Immature natural killer cell (primary cell): Measurements from ENCODE around the gene NOL8. TPM values are rescaled to one million over a fixed set of nuclear protein-coding genes. Genes with fewer than 3 reads are reported as not detected.
A peak's percentile ranks its signal among the peaks of the same experiment; 100 is the strongest.

Experiments
- DNase-seq, 3 donors: peaks; one replicate each; pipeline ENCODE4 v3.0.0; 2022; ENCODE audit warnings: mixed read lengths in 1 of 3
- H3K27ac Mint-ChIP-seq, 6 donors: one replicate each; pipeline ENCODE4 v1.8.0; 2020; ENCODE audit warnings: mixed read lengths in 6 of 6, mild to moderate bottlenecking in 5 of 6, inconsistent platforms in 4 of 6, moderate library complexity in 3 of 6
- H3K27me3 Mint-ChIP-seq, 3 donors: one replicate each; pipeline ENCODE4 v1.8.0; 2020 to 2021; ENCODE audit warnings: low read depth in 3 of 3, mild to moderate bottlenecking in 3 of 3, mixed read lengths in 3 of 3, moderate library complexity in 3 of 3, inconsistent platforms in 1 of 3
- H3K36me3 Mint-ChIP-seq, 3 donors: one replicate each; pipeline ENCODE4 v1.8.0; 2020; ENCODE audit warnings: mixed read lengths in 3 of 3, inconsistent platforms in 2 of 3, mild to moderate bottlenecking in 2 of 3
- H3K4me1 Mint-ChIP-seq, 2 donors: one replicate each; pipeline ENCODE4 v1.8.0; 2020; ENCODE audit warnings: inconsistent platforms in 2 of 2, mild to moderate bottlenecking in 2 of 2, mixed read lengths in 2 of 2, moderate library complexity in 1 of 2
- H3K4me3 Mint-ChIP-seq, 5 donors: one replicate each; pipeline ENCODE4 v1.8.0; 2020; ENCODE audit warnings: mild to moderate bottlenecking in 5 of 5, mixed read lengths in 5 of 5, inconsistent platforms in 3 of 5, moderate library complexity in 3 of 5
- H3K9me3 Mint-ChIP-seq, 6 donors: one replicate each; pipeline ENCODE4 v1.8.0; 2020; ENCODE audit warnings: mild to moderate bottlenecking in 6 of 6, mixed read lengths in 6 of 6, inconsistent platforms in 4 of 6, moderate library complexity in 3 of 6
- polyA plus RNA-seq, 3 donors: library from polyadenylated mRNA; unstranded; fragments of 300-500 nt; fragmentation: Illumina TruSeq; gene quantifications; one replicate each; pipeline ENCODE4 v1.2.3, GENCODE V29; 2021

NOL8 gene
- polyA plus RNA-seq = 10 to 100 TPM in 2 of 3 donors, 1 to 10 TPM in 1; 7.7 to 26.3 (median 10.5) TPM

DNA sequence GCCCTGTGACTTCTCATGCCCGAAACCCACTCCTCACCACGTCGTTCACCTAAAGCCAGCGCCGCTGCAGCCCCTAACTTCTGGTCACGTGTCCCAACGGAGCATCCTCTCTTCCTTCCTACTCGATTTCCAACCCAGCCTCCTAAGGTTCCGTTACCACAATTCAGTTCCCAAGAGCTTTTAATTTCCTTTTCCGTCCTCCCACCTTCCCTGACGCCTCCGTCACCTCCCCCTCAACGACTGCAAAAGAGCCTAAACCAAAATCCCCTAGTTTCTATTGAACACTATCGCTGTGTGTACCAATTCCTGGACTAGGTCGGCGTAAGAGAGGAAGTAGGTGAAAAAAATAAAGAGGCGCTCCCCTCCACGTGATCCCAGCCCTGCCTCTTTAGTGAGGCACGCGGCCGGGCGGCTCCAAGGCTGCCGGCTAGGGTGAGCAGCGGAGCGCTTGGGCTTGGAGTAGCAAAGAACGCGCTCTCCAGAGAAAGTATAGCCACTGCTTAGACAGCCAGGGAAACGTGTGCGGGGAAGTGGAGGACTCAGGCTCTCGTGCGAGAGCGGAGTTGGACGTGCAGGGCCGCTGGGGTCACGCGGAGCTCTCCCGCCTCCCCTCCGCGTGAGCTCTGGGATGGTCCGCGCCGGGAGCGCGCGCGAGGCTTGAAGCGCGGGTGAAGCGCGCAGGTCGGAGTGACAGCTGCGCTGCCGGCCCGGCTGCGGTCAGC, at the start of gene NOL8, which contains the start of gene CENPP:
NOL8 (minus strand) TSS at position 82 of the 722 bp plus-strand sequence. CDS start 1,189 bp downstream, outside the sequence.
CENPP (plus strand) TSS at position 685 of the 722 bp plus-strand sequence.
- Mint-ChIP-seq H3K9me3 (no peaks in the 10 kb centered on the region), H3K27ac (peak within 1 kb of the TSS; percentile 98 to 100 (median 100)), H3K4me1 (peaks cover 29 to 34% of the 10 kb centered on the region in 2 donors), H3K36me3 (peaks cover 3 to 8% (median 6%) of the 10 kb centered on the region in 3 donors), H3K27me3 (peaks cover 4 to 7% (median 7%) of the 10 kb centered on the region in 3 donors), H3K4me3 (peak within 1 kb of the TSS; percentile 96 to 100 (median 99))
- DNase-seq = peak; percentile 88 to 91 (median 90)

GRCh38 chr9:92373167-92373566, 48.0 kb upstream of the NOL8 start:
- no peak for DNase-seq
- Mint-ChIP-seq H3K9me3 (peaks cover 12 to 39% (median 16%) of the 10 kb centered on the region in 6 donors), H3K4me3 (no peak overlapping the region), H3K36me3 (peaks cover 25 to 31% (median 26%) of the 10 kb centered on the region in 3 donors), H3K27ac (no peak overlapping the region), H3K27me3 (peaks cover 0 to 3% (median 0%) of the 10 kb centered on the region in 3 donors), H3K4me1 (peaks cover 10 to 12% of the 10 kb centered on the region in 2 donors)

DNA sequence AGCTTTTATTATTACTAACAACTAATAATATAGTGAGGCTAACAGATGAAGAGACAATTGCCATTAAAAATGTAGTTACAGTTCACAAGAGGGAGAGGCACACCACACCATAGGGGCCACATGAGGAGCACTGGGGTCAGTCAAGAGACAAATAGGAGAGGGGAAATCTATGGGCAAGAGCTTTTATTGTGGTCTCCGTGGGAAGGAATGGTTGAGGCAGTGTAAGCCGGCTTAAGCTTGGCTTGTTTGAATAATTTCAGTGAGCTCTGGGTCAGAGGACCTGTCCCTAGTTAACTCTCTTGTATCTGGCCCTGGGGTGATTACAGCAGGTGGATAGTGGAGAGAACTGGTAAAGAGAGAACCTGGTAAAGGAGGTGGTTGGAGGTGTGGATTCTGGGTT, 43.9 kb upstream of the NOL8 start:
- H3K4me1 Mint-ChIP-seq = no peaks in the 10 kb centered on the region
- no peak for DNase-seq
- no peak overlapping the region for H3K4me3 Mint-ChIP-seq
- peaks cover 9 to 21% (median 12%) of the 10 kb centered on the region in 3 donors for H3K36me3 Mint-ChIP-seq
- peaks cover 5 to 19% (median 11%) of the 10 kb centered on the region in 6 donors for H3K9me3 Mint-ChIP-seq
- peaks cover 0 to 2% (median 0%) of the 10 kb centered on the region in 3 donors for H3K27me3 Mint-ChIP-seq
- no peak overlapping the region for H3K27ac Mint-ChIP-seq

DNA sequence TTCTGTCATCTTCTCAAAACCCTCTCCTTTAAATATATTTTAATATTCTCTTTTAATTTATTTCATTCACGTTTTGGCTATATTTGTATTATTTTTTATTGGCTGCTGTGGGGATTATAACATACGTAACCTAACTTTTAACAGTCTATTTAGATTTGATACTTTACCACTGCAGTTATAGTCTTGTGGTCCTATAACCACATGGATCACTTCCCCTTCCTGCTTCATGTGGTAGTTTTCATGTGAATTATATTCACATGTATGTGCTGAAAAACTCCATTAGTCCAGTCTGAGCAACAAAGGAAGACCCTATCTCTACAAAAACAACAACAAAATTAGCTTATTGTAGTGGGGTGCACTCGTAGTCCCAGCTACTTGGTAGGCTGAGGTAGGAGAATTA, 34.9 kb upstream of the NOL8 start:
- peaks cover 17 to 18% (median 18%) of the 10 kb centered on the region in 3 donors for H3K36me3 Mint-ChIP-seq
- peaks cover 0 to 2% (median 1%) of the 10 kb centered on the region in 3 donors for H3K27me3 Mint-ChIP-seq
- peaks cover 6 to 24% (median 10%) of the 10 kb centered on the region in 6 donors for H3K9me3 Mint-ChIP-seq
- DNase-seq = no peak
- H3K4me3 Mint-ChIP-seq = no peak overlapping the region
- no peak overlapping the region for H3K27ac Mint-ChIP-seq
- peaks cover 1 to 8% of the 10 kb centered on the region in 2 donors for H3K4me1 Mint-ChIP-seq

- H3K36me3 Mint-ChIP-seq = peaks cover 13 to 21% (median 18%) of the 10 kb centered on the region in 3 donors
These were observed 34.3 kb upstream of the NOL8 start for GRCh38 chr9:92359394-92359995.

DNA sequence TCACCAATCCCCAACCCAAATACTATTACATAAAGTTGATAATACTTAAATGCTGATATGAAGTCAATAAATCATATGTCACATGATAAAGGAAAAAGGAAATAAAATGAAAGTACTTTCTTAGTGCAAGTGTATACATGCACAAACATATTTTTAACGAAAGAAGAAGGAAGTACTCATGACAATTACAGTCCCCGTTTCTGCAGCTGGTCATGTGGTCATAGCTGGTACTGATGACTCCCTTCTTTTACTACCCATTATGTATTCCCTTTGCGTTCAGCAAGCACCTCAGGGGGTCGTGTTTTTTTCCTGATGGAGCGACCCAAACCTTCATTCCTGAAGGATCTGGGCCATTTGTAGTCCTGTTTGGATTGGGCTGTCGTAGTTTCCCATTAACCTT, 27.9 kb upstream of the NOL8 start:
- H3K27ac Mint-ChIP-seq = peak overlapping the region in 5 of 6 donors; percentile 2 to 27 (median 18)
- no peak for DNase-seq
- peak overlapping the region in 2 of 5 donors; percentile 14 to 26 for H3K4me3 Mint-ChIP-seq

More at GRCh38 chr9:92359394-92359995, 34.3 kb upstream of the NOL8 start:
- H3K27ac Mint-ChIP-seq = no peak overlapping the region
- peaks cover 6 to 30% (median 11%) of the 10 kb centered on the region in 6 donors for H3K9me3 Mint-ChIP-seq
- DNase-seq = no peak
- no peak overlapping the region for H3K4me3 Mint-ChIP-seq
- peaks cover 0 to 2% (median 1%) of the 10 kb centered on the region in 3 donors for H3K27me3 Mint-ChIP-seq
- H3K4me1 Mint-ChIP-seq = peaks cover 1 to 8% of the 10 kb centered on the region in 2 donors

GRCh38 chr9:92350740-92351133, 25.6 kb upstream of the NOL8 start:
- Mint-ChIP-seq H3K9me3 (peaks cover 0 to 11% (median 3%) of the 10 kb centered on the region in 6 donors), H3K27me3 (no peaks in the 10 kb centered on the region), H3K27ac (peak overlapping the region; percentile 45 to 86 (median 56)), H3K4me1 (peaks cover 27 to 34% of the 10 kb centered on the region in 2 donors), H3K4me3 (peak overlapping the region in 1 of 5 donors; percentile 7), H3K36me3 (peaks cover 3 to 10% (median 8%) of the 10 kb centered on the region in 3 donors)
- DNase-seq = no peak

More for the DNA sequence above, 27.9 kb upstream of the NOL8 start:
- H3K9me3 Mint-ChIP-seq = peaks cover 4 to 22% (median 9%) of the 10 kb centered on the region in 6 donors
- no peaks in the 10 kb centered on the region for H3K27me3 Mint-ChIP-seq
- peaks cover 13 to 27% (median 14%) of the 10 kb centered on the region in 3 donors for H3K36me3 Mint-ChIP-seq
- peaks cover 27 to 34% of the 10 kb centered on the region in 2 donors for H3K4me1 Mint-ChIP-seq

GRCh38 chr9:92349771-92350739, 24.9 kb upstream of the NOL8 start:
- no peaks in the 10 kb centered on the region for H3K27me3 Mint-ChIP-seq
- H3K9me3 Mint-ChIP-seq = peaks cover 0 to 6% (median 3%) of the 10 kb centered on the region in 6 donors
- no peak overlapping the region for H3K4me3 Mint-ChIP-seq
- H3K4me1 Mint-ChIP-seq = peaks cover 27 to 34% of the 10 kb centered on the region in 2 donors
- DNase-seq = no peak
- H3K27ac Mint-ChIP-seq = peak overlapping the region in 3 of 6 donors; percentile 7 to 64 (median 58)
- peaks cover 0 to 10% (median 4%) of the 10 kb centered on the region in 3 donors for H3K36me3 Mint-ChIP-seq

DNA sequence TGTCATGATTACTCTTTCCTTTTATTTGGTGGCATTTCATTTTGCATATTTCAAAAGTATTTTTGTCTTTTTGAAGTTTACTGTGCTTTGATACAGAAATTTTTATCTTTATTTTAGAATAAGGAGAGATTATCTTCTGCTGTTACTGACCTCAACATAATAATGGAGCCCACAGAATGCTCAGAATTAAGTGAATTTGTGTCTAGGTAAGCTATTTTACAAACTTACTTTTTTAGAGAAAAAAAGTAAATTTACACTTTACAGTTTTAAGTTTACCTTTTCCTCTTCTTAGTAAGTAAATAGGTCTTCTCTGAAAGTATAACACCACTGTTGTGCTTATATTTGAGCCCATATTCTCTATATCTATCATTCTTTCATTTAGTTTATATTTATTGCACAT, 20.4 kb upstream of the NOL8 start:
- DNase-seq = no peak
- Mint-ChIP-seq H3K4me1 (peaks cover 3 to 4% of the 10 kb centered on the region in 2 donors), H3K27me3 (peaks cover 0 to 2% (median 0%) of the 10 kb centered on the region in 3 donors), H3K4me3 (no peak overlapping the region), H3K36me3 (peaks cover 3 to 7% (median 6%) of the 10 kb centered on the region in 3 donors), H3K9me3 (peaks cover 0 to 4% (median 0%) of the 10 kb centered on the region in 6 donors), H3K27ac (no peak overlapping the region)

DNA sequence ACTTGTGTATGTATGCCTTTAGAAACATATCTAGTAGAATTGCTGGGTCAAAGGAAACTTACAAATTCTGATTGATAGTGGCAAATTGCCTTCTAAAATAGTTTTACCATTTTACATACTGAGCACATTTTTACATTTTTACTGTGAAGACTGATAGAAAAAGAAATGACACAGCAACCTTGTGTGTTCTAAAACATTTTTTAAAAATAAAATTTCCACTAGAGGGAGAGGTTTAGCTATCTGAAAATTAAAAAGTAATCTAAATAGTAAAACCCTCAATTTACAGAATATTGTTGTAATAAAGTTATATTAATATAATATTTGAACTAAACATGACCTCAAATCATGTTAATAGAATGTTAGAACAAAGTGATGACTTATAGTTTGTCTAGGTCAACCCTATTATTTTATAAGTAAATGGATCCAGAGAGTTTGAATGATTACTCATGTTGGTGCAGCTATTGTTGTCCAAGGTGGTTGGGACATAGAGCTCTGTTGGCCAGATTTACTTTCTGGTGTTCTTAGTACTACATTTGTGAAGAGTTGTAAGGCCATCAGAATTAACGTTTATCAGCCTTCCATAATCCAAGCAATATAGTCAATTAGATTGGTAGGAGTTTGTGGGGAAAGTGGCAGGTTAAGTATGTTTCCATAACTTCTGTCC, 17.8 kb upstream of the NOL8 start:
- no peak overlapping the region for H3K27ac Mint-ChIP-seq
- no peak overlapping the region for H3K4me3 Mint-ChIP-seq
- peaks cover 0 to 4% (median 0%) of the 10 kb centered on the region in 6 donors for H3K9me3 Mint-ChIP-seq
- DNase-seq = no peak
- H3K36me3 Mint-ChIP-seq = peaks cover 3 to 8% (median 5%) of the 10 kb centered on the region in 3 donors
- H3K27me3 Mint-ChIP-seq = peaks cover 0 to 2% (median 2%) of the 10 kb centered on the region in 3 donors
- H3K4me1 Mint-ChIP-seq = no peaks in the 10 kb centered on the region

GRCh38 chr9:92341578-92341977, 16.4 kb upstream of the NOL8 start:
- H3K27me3 Mint-ChIP-seq = peaks cover 0 to 2% (median 2%) of the 10 kb centered on the region in 3 donors
- no peak overlapping the region for H3K27ac Mint-ChIP-seq
- DNase-seq = no peak
- H3K36me3 Mint-ChIP-seq = peaks cover 3 to 8% (median 5%) of the 10 kb centered on the region in 3 donors
- no peak overlapping the region for H3K4me3 Mint-ChIP-seq
- H3K9me3 Mint-ChIP-seq = peaks cover 0 to 4% (median 0%) of the 10 kb centered on the region in 6 donors
- H3K4me1 Mint-ChIP-seq = no peaks in the 10 kb centered on the region

DNA sequence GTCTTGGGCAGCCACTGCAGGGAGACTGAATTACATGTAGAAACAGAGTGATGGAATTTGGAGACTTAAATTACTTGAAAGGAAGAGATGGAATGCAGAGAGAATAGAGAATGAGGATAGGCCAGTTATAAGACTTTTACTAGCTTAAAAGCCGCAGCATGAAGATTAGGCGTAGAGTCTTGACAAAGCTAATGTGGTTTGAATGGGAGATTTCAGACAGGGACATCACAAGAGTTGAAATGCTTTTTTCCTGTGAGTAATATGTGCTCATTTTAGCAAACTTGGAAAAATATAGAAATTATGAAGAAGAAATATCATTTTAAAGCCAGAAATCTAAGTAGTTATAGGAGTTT, 8.1 kb upstream of the NOL8 start:
- Mint-ChIP-seq H3K4me3 (no peak overlapping the region), H3K27me3 (peaks cover 0 to 2% (median 0%) of the 10 kb centered on the region in 3 donors), H3K9me3 (no peaks in the 10 kb centered on the region), H3K36me3 (peaks cover 5 to 7% (median 5%) of the 10 kb centered on the region in 3 donors), H3K4me1 (no peaks in the 10 kb centered on the region), H3K27ac (no peak overlapping the region)
- DNase-seq = no peak
